ENCODE measurements around the gene SEBOX.

The SEBOX gene

GRCh38 chr17:28404812-28405570, 40.0 kb upstream of the SEBOX start:
- peaks cover 24% of the 10 kb centered on the region for H3K4me1 ChIP-seq (ENCODE audit: control insufficient read depth, low read length)
- H4K20me1 ChIP-seq (ENCODE audit: control insufficient read depth, insufficient read depth, low read depth, low read length): no peaks in the 10 kb centered on the region
- TF ChIP-seq EZH2phosphoT487 (IDR thresholded peaks at IDR 0.05; ENCODE audit: borderline replicate concordance, low read length) (no peak), CTCF (IDR thresholded peaks at IDR 0.05; ENCODE audit: low read depth, low read length, poor library complexity, severe bottlenecking) (no peak)
- H3K9me2 ChIP-seq (replicated peaks; ENCODE audit: control insufficient read depth, low read length): no peaks in the 10 kb centered on the region
- peak overlapping the region; percentile 96 for H3K4me2 ChIP-seq (ENCODE audit: low read length)
- no peaks in the 10 kb centered on the region for H3K9me3 ChIP-seq (ENCODE audit: control insufficient read depth, insufficient read depth, low read length)
- H3F3A ChIP-seq (ENCODE audit: control insufficient read depth, insufficient read depth): no peaks in the 10 kb centered on the region
- no peak overlapping the region for H3K27ac ChIP-seq (ENCODE audit: low read depth, low read length)
- peaks cover 6% of the 10 kb centered on the region; the same call in 1 of the 2 replicates for H3K27me3 ChIP-seq (ENCODE audit: control insufficient read depth, low read length)
- no peaks in the 10 kb centered on the region for H3K36me3 ChIP-seq (ENCODE audit: control insufficient read depth, low read length)
- H3K79me2 ChIP-seq (ENCODE audit: control insufficient read depth, low read length): no peaks in the 10 kb centered on the region
- H3K4me3 ChIP-seq (ENCODE audit: low read length): peak overlapping the region; percentile 96

- Histone ChIP-seq H3F3A (ENCODE audit: control insufficient read depth, insufficient read depth) (no peaks in the 10 kb centered on the region), H4K20me1 (ENCODE audit: control insufficient read depth, insufficient read depth, low read depth, low read length) (no peaks in the 10 kb centered on the region), H3K4me3 (ENCODE audit: low read length) (no peak overlapping the region), H3K4me2 (ENCODE audit: low read length) (no peak overlapping the region), H3K9me3 (ENCODE audit: control insufficient read depth, insufficient read depth, low read length) (no peaks in the 10 kb centered on the region), H3K9me2 (replicated peaks; ENCODE audit: control insufficient read depth, low read length) (no peaks in the 10 kb centered on the region), H3K36me3 (ENCODE audit: control insufficient read depth, low read length) (no peaks in the 10 kb centered on the region), H3K79me2 (ENCODE audit: control insufficient read depth, low read length) (no peaks in the 10 kb centered on the region), H3K4me1 (ENCODE audit: control insufficient read depth, low read length) (peaks cover 24% of the 10 kb centered on the region), H3K27me3 (ENCODE audit: control insufficient read depth, low read length) (peaks cover 6% of the 10 kb centered on the region; the same call in 1 of the 2 replicates), H3K27ac (ENCODE audit: low read depth, low read length) (no peak overlapping the region)
- TF ChIP-seq EZH2phosphoT487 (IDR thresholded peaks at IDR 0.05; ENCODE audit: borderline replicate concordance, low read length) (no peak), CTCF (IDR thresholded peaks at IDR 0.05; ENCODE audit: low read depth, low read length, poor library complexity, severe bottlenecking) (no peak)
Observed at GRCh38 chr17:28404461-28404811, 39.4 kb upstream of the SEBOX start.

GRCh38 chr17:28404007-28404406, 39.0 kb upstream of the SEBOX start:
- H3K36me3 ChIP-seq (ENCODE audit: control insufficient read depth, low read length): no peaks in the 10 kb centered on the region
- H3K27ac ChIP-seq (ENCODE audit: low read depth, low read length): no peak overlapping the region
- no peaks in the 10 kb centered on the region for H3K9me3 ChIP-seq (ENCODE audit: control insufficient read depth, insufficient read depth, low read length)
- H3K4me3 ChIP-seq (ENCODE audit: low read length): no peak overlapping the region
- no peaks in the 10 kb centered on the region for H3K79me2 ChIP-seq (ENCODE audit: control insufficient read depth, low read length)
- TF ChIP-seq CTCF (IDR thresholded peaks at IDR 0.05; ENCODE audit: low read depth, low read length, poor library complexity, severe bottlenecking): no peak
- TF ChIP-seq EZH2phosphoT487 (IDR thresholded peaks at IDR 0.05; ENCODE audit: borderline replicate concordance, low read length): no peak
- no peaks in the 10 kb centered on the region for H4K20me1 ChIP-seq (ENCODE audit: control insufficient read depth, insufficient read depth, low read depth, low read length)
- peaks cover 6% of the 10 kb centered on the region; the same call in 1 of the 2 replicates for H3K27me3 ChIP-seq (ENCODE audit: control insufficient read depth, low read length)
- H3F3A ChIP-seq (ENCODE audit: control insufficient read depth, insufficient read depth): no peaks in the 10 kb centered on the region
- H3K9me2 ChIP-seq (replicated peaks; ENCODE audit: control insufficient read depth, low read length): no peaks in the 10 kb centered on the region
- H3K4me1 ChIP-seq (ENCODE audit: control insufficient read depth, low read length): peaks cover 24% of the 10 kb centered on the region
- no peak overlapping the region for H3K4me2 ChIP-seq (ENCODE audit: low read length)

All from DOHH2 (cell line).